ENCODE results near the gene MGAT4C.
"Not testable (repeated sequence)": the region's sequence is repeated elsewhere in the genome, so short reads cannot be mapped to it uniquely, and the experiment has no call there.

The MGAT4C gene
- 0 to 0.62 reads per million in 2 donors for total RNA-seq

DNA sequence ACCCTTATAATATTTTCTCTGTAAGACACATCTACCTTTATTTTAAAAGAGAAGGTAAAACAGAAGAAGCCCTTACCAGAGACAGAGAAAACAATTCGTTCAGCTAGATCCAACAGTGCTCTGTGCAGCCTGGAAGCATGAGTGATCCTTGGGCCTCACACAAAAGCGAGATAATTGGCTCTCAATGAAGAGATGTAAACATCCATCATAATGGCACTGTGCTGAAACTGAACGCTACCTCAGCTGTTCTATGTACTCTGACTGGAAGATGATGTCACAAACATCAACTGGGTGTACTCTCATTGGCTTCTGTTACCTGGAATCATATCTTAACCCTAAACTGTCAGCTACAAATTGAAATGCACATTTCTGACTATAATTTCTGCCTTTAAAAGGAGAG is at the start of gene MGAT4C:
Gene MGAT4C, minus strand, starts transcription at position 229 of the 400 bp plus-strand sequence.
- DNase-seq: no peak

DNA sequence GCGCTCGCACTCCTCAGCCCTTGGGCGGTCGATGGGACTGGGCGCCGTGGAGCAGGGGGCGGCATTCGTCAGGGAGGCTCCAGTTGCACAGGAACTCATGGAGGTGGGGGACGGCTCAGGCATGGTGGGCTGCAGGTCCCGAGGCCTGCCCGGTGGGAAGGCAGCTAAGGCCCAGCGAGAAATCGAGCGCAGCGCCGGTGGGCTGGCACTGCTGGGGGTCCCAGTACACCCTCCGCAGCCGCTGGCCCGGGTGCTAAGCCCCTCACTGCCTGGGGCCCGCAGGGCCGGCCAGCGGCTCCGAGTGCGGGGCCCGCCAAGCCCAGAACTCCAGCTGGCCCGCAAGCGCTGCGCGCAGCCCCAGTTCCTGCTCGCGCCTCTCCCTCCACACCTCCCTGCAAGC is 40.2 kb upstream of the MGAT4C start:
- not testable (repeated sequence) for DNase-seq

DNA sequence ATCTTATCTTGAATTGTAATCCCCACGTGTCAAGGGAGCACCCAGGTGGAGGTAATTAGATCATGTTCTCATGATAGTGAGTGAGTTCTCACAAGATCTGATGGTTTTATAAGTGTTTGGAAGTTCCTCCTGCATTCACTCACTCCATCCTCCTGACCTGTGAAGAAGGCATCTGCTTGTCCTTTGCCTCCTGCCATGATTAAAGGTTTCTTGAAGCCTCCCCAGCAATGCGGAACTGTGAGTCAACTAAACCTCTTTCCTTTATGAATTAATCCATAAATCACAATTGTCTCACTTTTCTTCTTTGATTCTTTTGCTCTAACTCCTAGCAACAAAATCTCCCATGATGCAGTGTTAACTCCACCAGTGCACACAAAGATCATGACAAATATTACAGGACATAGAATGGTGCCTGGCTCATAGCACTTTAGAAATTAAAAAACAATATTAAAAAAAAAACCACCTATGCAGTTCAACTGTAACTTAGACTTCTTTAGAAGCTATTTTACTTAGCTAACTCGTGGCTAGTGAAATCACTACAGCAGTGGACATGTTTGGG is 37.6 kb upstream of the MGAT4C start:
- DNase-seq: no peak

DNA sequence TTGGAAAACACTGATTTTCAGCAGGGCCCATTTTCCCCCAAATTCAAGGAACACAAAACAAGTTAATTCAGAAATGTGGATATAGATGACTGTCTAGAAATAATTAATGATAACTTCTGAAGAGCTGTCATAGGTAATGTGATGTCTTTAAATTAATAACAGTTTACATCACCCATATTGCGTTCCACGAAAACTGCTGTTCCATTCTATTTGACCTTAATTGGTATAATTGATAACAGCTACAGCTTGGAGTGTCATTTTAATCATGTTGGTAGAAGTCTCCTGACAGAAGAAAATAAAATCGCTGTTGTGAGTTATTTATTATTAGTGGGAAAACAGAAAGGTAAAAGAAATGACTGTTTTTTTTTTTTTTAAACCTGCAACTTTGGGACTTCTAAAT is 36.3 kb upstream of the MGAT4C start:
- no peak for DNase-seq

DNA sequence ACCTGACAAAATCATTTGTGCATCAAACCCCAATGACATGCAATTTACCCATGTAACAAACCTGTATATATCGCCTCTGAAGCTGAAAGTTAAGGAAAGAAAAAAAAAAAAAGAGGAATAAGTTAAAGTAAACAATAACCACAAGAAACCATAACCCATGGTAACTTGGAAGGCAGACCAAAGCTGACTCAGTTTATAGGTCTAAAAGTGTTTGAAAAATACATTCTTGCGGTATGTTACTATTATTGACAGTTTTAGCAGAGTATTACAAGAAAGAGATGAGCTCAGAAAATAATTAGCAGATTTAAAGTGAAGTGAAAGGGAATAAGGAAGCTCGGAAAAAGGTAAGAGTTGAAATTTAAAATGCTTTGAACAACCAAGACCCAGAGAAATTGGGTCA is 34.4 kb upstream of the MGAT4C start:
- no peak for DNase-seq

DNA sequence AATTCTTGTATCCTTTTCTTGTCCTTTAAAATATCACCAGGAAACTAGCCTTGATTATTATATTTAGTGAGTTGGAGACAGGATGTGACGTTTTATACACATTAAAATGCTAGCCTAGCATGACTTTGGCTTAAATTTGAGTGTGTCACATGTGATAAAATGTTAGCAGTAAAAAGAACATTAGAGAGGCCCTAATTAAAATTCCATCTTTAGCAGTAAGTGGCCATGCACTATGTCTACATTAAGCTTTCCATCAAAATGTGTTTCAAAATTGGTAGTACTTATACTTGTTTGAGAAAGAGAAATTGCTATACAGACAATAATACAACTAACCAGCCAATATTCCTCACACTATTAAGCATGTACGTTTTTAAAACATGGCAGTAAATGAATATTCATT is 29.9 kb upstream of the MGAT4C start:
- DNase-seq: no peak

DNA sequence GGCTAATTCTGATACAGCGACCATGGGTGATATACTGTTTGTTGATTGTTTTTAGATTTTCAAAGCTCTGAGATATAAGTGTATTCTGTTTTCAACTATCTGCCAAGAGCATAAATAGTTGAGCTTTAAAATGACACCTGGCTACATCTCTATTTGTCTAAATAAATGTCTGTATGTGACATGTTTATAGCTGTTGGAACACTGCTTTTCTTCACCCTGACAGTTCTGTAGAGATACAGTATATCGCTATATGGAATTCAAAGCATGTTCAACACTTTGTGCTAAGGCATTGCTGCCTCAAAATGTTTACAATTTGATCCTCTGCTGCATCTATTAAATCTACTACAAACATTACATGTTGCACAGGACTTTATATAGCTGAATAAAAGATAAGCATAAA is 27.4 kb upstream of the MGAT4C start:
- DNase-seq: no peak

DNA sequence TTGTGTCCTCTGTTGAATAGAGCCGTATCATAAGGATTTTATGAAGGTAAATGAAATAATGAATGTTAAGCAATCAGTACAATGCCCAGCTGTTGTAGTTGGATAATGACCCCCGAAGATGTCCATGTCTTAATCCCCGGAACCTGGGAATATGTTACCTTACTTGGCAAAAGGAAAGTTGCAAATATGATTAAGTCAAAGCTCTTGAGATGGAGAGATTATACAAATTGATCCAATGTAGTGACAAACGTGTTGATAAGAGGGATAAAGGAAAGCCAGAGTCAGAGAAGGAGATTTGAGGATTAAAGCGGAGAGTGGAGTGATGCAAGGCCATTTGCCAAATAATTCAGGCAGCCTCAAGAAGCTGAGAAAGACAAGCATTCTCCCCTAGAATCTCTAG is 19.2 kb upstream of the MGAT4C start:
- DNase-seq: no peak

DNA sequence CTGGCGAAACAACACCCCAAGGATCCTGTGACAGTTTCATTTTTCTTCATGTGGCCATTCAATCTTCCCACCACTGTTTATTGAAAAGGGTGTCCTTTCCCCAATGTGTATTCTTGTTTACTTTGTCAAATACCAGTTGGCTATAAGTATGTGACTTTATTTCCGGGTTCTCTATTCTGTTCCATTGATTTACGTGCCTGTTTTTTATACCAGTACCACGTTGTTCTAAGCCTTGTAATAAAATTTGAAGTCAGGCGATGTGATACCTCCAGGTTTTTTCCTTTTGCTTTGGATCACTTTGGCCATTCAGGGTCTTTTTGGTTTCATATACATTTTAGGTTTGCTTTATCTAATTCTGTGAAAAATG is 9.1 kb upstream of the MGAT4C start:
- DNase-seq: no peak

DNA sequence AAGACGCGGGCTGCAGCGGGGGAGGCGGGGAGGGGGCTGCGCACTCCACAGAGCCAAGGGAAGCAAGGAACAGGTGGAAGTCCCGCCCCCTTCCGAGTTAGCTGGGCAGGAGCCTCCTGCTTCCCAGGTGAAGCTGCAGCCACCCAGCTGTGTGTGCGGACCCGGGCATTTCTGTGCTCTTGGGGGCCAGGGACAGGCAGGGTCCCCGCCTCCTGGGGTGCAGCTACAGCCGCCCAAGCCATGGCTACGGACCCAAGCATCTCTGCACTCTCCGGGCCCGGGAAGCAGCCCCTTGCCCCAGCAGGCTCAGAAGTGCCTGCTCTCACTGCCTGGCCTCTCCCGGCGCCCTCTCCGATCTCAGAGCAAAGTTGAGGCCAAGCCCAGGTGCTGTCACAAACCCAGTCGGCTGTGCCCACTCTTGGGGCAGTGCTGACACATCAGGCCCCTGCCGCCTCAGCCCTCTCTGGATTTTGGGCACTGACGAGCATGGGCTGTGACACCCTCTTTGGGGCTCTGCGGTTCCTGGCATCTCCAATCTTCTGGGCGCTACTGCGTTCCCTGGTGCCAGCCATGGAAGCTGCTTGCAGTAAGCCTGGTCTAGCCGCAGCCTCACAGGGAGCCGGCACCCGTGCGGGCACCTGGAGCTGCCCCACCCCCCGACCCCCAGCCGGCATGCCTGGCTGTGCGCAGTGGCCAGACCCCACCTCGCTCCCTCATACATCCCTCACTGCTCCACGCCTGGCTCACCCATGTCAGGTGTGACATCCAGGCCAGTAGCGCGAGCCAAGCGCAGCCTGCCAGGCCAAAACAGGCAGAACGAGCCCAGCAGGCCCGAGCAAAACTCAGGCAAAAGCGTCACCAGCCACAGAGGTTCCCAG is 8.5 kb upstream of the MGAT4C start:
- no peak for DNase-seq

DNA sequence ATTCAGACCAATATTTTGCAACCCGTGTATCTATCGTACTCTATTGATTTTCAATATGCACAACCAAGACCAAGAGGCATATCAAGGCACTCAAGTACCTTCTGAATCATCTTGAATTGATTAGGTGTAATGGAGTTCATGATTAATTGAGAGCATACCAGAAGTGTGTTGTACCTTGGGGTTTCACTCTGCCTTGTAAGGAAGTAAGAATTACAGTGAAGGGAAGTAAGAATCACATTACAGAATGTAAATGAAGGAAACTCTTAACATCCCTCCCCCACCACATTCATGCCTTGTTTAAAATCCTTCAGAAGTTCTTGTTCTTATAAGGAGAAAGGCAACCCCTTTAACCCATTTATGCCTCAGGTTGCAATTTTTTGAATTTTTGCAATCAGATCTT is 5.4 kb upstream of the MGAT4C start:
- DNase-seq: no peak

DNA sequence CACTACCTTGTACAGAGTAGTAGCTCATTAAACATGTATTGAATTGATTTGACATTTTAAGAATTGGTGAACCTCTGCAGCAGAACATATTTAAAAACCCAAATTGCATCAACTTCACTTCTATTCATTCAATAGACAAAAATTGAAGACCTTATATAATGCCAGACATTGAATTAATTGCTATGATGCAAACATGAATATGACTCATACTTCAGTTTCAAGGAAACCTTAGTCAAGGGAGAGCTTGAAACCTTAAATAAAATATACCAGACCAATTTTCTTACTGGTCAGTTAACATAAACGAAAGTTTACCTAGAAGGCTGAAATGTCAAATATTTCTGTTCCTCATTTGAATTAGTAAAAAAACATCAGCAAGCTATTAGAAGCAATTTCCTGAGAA is 5.0 kb upstream of the MGAT4C start:
- no peak for DNase-seq

DNA sequence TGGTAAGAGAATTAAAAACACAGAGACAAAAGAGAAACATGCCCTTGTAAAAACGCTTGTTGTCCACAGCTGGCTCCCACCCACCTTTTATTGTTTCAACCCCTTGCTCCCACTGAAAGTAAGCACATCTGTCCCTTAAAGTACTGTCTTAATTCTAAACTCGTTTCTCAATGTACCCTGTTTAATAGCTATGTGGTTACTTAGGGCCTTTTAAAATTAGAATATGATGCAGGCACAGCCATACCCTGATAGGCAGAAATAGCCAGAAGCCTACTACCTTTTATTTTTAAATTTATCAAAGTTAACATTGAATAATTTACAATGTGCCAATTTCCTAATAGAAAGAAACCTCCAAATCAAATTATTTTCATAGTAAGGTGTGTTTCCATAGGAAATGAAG is 4.0 kb upstream of the MGAT4C start:
- DNase-seq: no peak

DNA sequence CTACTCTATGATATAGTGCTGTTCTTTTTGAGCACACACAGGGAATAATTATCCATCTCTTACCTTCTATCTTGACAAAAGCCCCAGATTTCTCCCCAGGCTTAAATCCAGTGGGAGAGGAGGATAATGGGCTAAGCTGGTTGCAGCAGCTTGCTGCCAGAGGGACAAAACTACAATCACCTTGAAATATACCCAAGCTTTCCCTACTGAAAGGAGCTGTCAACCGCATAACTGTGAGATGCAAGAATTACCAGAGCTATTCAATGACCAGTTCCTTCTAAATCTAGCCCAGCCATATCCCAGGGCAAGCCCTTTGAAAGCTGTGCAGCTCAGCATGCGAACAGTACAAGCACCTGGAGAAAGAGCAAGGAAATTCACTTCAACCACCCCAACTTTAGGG is 943 bp upstream of the MGAT4C start:
- DNase-seq: no peak

DNA sequence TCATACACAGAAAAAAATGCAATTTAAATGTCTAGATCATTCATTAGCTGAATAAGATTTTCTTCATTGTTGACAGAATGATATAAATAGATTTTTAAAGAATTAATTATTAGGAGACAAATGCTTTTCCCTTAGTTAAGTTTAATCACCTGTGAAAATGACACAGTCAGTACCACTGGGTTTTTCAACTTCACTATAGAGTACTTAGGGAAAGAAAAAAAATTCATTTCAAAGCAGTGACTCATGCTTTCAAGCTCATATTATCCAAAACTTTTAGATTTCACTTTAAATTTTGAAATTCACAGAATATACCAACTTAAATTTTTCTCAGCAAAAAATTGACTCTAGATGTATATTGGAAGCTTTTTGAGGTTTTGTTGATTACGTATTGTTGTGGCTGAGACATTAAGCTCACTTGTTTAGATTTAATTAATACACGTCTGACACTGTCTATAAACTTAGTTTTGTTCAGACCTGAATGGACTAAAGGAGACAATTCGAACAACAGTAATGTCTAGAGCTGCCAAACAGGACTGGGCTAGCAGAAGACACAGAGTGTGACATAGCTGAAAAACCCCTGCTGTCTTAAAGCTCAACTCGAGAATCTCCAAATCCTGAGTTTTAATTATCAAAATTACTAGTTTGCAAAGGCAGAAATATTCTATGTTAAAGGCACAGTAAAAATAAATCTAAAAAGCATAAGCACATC is 1.6 kb downstream of the MGAT4C start:
- no peak for DNase-seq

DNA sequence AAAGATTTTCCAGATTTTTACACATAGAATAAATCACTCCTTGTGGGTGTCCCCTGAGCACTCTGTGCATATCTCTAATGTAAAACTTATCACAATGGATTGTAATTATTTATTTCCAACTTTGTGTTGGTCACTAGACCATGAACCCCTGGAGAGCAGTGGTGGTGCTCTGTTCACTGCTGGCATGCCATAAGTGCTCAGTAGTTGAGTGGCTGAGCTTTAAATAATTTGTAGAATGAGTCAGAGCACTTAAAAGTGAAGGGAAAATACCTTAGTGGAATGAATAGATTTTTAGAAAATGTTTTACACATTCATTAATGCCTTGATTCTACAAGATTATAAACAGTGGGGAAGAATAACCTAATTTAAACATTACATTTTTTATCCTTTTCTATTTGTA is 6.3 kb downstream of the MGAT4C start:
- no peak for DNase-seq

DNA sequence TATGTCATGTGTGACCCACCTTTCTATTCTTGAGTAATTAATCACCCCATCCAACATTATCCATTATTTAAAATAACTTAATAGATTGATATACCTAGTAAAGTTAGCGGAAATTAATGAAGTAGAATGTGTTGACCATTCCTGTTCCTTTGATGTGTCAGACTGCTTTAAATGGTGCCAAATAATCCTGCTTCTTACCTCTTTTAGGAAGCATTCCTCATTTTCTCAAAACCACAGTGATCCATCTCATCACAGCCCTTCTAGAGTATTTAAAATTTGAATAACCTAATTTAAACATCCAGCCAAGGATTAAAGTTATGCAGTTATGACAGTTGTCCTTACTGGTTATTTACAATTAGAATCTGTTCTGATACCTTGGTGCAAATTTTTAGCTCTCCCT is 6.9 kb downstream of the MGAT4C start:
- DNase-seq: no peak

DNA sequence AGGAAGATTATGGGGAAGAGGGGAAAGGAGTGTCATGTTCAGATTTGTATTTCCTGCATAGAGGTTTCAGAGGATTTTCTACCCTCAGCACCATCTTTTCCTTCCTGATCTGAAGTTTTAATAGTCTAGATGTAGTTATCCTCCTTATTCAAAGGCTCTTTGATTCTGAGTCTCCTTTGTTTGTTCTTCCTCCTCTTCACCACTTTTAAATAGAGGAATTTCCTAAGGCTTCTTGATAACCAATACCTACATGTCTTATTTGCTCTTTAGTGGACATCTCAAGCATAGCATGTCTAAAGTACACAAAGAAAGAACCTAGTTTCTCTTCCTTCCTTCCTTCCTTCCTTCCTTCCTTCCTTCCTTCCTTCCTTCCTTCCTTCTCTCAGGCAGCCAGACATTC is 8.3 kb downstream of the MGAT4C start:
- no peak for DNase-seq

DNA sequence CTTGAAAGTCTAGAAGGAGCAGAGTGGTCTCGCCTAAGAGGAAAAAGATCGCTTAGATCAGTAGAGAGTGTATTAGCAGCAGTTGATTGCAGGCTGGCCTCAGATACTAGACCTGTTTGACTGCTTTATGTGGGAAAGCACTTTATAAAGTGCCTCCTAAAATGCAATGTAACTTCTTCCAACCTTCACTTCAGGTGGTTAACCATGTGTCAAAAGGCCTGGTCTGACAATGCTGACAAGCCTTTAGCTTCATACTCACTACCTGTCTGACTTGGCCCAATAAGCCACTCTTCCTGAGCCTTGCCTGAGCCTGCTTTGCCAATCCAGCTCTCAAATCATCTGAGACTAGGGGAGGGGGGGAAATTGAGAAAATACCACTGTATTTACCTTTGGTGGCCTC is 14.6 kb downstream of the MGAT4C start:
- DNase-seq: no peak

DNA sequence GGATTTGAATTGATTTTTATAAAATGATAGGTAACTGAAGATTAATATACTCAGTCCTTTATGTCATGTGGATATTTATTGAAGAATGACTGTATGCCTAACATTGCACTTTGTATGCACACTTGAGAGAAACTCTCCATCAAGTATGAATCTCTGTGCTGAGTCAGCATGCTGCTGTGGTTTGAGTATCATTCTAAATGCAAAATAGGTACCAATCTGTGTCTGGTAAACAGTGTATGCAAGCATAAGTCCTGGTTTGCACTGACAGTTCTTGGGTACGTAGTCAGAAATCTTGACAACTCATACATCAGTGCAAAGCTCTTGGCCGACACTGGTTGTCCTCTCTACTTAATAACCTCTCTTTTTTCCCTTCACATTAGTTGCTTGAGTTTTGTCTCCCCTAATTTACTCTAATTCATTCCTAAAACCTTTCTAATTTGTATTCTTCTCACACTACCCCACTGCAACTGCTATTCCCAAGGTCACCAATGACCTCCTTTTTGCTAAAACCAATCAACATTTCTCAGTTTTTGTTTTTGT is 21.8 kb downstream of the MGAT4C start:
- DNase-seq: no peak

DNA sequence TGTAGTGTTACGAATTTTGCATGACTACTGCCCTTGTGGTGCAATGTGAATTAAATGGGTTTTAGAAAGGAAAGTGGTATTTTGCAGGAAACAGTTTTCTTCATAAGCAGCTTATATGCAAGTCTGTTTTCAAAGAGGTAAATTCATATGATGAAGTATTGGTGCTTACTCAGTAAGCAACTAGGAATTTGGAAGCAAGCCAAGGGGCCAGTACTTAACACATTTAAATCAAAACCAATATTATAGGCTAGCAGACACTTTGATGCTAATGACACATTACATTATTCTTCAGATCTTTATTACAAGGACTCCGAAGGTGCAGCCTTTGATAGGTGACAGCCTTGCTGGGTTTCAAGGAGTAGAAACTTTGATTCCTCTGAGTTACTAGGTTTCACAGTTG is 23.1 kb downstream of the MGAT4C start:
- DNase-seq: no peak

DNA sequence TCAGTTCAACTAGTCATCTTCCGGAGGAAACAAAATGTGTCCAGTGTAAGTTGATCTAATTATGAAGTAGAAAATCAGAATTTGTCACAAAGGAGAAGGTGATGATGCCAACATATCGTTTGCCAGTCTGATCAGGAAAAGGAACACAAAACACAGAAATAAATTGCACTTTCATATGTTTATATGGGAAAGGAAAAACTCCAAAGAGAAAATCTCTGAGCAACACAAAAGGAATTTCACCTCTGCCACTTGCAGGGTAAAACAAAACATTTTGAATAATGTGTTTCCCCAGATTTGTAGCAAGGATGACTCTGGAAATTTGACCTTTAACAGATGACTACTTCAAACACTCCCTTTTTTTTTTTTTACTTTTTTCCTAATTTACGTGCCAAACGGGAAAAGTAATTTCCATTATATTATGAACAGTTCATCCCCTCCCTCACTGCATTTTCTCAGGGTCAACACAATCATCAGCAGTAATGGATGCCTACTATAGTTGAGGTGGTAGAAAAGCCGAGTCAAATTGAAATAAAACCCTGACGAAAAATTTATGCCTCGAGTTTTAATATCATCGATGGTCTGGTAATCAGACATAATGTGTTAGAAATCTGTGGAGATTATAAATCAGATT is 25.6 kb downstream of the MGAT4C start:
- DNase-seq: no peak

DNA sequence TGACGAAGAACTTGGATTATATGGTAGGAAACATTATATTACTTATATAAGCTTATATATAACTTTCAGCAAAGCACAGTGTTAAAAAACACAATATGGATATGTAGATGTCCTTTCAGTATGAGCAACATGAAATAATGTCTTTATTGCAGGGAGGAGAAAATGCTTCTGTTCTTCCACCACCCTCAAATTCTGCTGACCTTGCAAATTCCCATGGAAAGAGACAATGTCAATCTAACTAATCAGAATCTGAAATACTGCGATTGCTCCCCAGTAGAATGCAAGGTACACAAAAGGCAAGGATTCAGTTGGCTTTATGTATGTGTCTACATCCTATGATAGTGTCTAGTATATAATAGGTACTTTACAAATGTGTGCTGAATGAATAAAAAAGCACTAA is 26.4 kb downstream of the MGAT4C start:
- no peak for DNase-seq
